HG03432 (cell line): Measurements from ENCODE around the gene NLRP3.
A peak's percentile ranks its signal among the peaks of the same experiment; 100 is the strongest.
"Not testable (repeated sequence)": the region's sequence is repeated elsewhere in the genome, so short reads cannot be mapped to it uniquely, and the experiment has no call there.

Experiments used
- ATAC-seq: cut with Tn5 transposase; IDR thresholded peaks from one replicate; pipeline ENCODE4 v1.9.1; 2021; ENCODE audit warnings: mild to moderate bottlenecking, moderate library complexity; ENCODE audit not compliant: unreplicated experiment

NLRP3 gene

DNA sequence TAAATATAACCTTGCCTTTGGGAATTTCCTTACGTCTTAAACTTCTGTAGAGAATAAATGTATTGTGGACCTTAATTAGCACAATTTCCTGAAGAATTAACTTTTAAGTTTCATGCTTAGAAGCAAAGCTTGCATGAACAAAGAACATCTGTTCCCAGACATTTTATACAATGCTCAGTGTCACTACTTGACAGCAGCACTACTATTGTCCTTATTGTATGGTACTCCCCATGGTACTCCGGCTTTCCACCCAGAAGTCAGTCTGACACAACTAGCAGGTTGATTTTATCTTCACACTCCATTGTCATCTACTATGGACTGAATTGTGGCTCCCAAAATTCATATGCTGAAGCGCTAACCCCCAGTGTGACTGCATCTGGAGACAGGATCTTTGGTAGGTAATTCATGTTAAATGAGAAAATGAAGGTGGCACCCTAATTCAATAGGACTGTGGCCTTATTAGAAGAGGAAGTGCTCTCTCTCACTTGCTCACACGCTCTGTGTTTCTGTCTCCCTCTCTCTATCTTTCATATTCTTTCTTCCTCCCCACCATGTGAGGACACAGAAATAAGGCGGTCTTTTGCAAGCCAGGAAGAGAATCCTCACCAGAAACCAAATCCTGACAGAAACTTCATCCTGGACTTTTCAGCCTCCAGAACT lies 52.6 kb downstream of the NLRP3 start:
- no peak for ATAC-seq

DNA sequence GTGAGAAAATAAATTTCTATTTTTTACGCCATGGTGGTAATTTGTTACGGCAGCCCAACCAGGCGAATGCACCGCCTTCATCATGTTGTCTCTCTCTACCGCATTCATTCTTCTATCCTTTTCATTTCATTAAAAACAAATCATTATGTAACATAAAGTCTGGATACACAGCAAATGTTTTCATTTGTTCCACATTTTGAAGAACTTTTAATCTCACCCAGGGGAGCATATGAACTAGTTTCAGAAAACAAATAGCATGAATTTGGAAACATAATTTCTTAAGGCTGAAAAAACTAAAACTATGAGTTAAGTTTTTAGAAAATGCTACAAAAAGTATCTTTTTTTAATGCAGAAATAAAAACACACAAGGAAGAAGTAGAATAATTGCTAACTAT lies 53.2 kb downstream of the NLRP3 start:
- ATAC-seq: no peak

DNA sequence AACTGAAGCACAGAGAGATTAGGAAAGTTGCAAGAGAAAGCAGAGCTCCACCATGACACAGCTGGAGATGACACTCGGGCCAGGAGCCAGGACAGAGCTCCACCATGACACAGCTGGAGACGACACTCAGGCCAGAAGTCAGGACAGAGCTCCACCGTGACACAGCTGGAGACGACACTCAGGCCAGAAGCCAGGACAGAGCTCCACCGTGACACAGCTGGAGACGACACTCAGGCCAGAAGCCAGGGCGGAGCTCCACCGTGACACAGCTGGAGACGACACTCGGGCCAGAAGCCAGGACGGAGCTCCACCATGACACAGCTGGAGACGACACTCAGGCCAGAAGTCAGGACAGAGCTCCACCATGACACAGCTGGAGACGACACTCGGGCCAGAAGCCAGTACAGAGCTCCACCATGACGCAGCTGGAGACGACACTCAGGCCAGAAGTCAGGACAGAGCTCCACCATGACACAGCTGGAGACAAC lies 55.0 kb downstream of the NLRP3 start:
- not testable (repeated sequence) for ATAC-seq

DNA sequence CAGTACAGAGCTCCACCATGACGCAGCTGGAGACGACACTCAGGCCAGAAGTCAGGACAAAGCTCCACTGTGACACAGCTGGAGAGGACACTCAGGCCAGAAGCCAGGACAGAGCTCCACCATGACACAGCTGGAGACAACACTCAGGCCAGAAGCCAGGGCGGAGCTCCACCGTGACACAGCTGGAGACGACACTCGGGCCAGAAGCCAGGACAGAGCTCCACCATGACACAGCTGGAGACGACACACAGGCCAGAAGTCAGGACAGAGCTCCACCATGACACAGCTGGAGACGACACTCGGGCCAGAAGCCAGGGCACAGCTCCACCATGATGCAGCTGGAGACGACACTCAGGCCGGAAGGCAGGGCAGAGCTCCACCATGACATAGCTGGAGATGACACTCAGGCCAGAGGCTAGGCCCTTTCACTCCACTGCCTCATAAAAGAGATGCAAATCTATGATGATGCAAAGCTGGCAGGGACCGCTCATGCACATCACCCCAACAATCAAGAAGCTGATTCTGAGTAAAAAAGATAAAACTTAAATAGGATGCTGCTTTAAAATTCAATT lies 55.6 kb downstream of the NLRP3 start:
- no peak for ATAC-seq

DNA sequence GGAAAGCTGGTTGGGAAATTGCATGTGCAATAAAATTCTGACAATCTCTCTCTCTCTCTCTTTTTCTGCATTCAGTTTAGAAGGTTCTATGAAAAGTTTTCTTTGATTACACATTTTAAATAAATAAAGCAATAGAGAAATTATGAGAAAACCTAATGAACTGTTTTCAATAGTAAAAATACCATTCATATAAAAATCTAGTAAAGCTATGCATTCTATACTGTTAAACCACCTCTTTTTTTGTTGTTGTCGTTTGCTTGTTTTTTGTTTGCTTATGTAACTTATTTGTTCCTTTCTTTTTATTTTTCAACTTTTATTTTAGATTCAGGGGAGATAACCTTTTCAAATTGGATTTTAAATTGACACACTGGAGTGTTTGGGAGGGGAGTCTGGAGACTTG lies 56.1 kb downstream of the NLRP3 start:
- ATAC-seq: no peak

DNA sequence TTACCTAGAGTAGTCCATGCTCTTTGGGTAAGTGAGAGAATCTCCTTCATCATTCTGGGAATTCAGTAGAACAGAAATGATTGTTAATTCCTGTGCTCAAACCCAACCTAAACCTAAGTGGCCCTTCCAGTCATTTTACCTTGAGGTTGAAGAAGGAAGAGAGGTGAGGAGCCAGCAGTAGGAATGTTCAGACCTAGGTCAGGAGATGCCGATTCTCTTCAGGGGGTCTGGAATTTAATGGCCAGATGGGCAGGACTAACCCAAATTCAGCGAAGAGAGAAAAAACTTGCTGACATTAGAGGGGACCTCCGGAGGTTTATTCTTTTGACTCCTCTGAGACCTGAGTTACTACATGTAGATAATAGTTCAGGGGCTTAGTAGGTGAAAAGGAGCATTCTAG lies 58.4 kb downstream of the NLRP3 start:
- ATAC-seq: no peak

DNA sequence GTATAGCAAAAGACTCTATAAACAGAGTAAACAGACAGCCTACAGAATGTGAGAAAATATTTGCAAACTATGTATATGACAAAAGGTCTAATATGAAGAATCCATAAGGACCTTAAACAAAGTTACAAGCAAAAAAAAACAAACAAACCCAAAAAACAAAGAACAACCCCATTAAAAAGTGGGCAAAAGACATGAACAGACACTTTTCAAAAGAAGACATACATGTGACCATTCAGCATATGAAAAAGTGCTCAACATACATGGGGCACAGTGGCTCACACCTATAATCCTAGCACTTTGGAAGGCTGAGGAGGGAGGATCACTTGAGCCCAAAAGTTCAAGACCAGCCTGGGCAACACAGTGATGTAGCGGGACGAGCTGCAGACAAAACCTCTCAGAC lies 59.8 kb downstream of the NLRP3 start:
- no peak for ATAC-seq

DNA sequence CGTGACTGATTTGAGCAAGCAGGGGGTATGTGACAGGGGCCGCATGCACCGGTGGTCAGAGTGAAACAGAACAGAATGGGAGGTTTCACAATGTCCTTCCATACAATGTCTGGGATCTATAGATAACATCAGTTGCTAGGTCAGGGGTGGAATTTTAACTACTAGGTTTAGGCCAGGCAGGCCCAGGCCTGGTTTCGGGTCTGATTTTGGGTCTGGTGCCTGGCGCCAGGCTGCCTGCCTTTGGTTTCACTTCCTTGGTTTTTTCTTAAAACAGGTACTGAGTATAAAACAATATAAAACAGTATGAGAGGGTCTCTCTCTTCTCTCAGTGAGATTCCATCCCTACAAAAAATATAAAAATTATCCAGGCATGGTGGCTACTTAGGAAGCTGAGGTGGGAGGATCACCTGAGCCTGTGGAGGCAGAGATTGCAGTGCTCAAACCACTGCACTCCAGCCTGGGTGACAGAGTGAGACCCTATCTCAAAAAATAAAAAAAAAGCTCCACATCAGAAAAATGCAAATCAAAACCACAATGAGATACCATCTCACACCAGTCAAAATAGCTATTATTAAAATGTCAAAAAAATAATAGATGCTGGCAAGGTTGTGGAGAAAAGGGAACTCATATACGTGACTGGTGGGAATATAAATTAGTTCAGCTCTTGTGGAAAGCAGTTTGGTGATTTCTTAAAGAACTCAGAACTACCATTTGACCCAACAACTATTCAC lies 60.5 kb downstream of the NLRP3 start:
- peak; percentile 58 for ATAC-seq

DNA sequence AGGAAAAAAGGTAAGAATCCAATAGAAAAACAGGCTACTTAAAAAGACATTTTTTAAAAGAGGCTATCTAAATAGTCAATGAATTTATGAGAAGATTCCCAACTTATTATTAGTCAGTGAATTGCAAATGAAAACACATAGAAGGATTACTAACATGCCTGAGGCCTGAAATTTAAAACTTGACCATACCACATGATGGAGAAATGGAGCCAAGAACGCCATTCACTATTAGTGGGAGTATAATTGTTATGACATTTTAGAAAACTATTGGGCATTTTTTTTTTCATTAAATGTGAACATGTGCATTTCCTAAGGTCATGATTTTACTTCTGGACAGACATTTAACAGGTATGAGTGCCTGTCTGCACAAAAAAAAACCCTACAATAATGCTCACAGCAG lies 66.8 kb downstream of the NLRP3 start:
- no peak for ATAC-seq

DNA sequence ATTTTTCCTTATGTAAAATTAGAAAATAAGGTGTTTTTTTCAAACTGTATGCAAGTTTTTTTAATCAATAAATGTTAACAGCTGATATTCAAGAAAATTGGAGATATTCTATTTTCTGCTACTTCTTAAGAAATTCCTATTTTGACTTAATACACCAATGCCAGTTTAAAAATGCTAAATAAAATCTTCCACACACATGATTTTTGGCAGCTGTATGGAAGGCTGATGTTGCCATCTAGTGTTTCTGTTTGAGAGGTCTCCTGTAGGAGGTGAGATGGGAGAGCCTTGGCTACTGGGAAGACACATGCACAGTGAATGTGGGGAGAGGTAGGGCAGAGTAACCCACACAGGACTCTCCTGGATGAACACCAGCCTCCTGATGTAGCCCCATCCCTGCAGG lies 71.1 kb downstream of the NLRP3 start:
- ATAC-seq: peak; percentile 84

DNA sequence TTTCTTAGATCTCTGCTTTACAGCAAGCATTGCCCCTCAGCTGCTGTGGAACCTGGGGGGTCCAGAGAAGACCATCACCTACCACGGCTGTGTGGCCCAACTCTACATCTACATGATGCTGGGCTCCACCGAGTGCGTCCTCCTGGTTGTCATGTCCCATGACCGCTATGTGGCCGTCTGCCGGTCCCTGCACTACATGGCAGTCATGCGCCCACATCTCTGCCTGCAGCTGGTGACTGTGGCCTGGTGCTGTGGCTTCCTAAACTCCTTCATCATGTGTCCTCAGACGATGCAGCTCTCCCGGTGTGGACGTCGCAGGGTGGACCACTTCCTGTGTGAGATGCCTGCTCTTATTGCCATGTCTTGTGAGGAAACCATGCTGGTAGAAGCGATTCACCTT lies 75.4 kb downstream of the NLRP3 start:
- no peak for ATAC-seq

DNA sequence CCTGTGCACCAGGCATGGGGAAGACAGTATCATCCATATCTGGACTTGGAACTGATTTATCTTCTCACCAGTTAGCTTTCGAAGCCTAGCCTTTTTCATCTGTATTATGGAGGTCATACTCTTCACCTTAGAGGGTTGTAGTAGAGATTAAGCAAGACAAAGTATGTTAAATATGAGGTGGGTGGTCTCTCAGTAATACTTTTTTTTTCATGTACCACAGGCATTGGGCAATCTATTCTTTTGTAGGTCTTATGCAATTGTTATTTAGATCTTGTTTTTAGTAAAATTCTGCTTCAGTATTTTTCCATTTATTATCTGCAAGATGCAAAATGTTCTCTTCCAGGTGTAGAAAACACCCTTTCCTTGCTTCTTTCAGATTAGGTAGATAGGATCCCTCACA lies 77.1 kb downstream of the NLRP3 start:
- no peak for ATAC-seq

DNA sequence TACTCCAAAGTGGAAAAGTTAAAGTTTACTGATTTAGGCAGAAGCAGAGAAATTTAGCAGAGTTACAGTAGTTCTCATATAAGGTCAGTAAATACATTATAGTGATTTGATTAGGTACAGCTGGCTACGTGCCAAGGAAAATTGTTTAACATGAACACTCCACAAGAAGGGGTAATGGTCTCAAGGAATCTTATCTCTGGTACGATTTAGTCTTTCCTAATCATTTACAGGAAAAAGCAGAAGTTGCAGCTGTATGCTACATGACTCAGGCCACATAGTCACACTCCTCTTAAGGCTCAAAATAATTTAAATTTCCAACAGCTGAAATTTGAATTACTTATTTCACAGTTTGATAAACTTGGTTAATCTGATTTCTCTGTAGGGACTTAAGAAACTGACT lies 78.8 kb downstream of the NLRP3 start:
- ATAC-seq: no peak

DNA sequence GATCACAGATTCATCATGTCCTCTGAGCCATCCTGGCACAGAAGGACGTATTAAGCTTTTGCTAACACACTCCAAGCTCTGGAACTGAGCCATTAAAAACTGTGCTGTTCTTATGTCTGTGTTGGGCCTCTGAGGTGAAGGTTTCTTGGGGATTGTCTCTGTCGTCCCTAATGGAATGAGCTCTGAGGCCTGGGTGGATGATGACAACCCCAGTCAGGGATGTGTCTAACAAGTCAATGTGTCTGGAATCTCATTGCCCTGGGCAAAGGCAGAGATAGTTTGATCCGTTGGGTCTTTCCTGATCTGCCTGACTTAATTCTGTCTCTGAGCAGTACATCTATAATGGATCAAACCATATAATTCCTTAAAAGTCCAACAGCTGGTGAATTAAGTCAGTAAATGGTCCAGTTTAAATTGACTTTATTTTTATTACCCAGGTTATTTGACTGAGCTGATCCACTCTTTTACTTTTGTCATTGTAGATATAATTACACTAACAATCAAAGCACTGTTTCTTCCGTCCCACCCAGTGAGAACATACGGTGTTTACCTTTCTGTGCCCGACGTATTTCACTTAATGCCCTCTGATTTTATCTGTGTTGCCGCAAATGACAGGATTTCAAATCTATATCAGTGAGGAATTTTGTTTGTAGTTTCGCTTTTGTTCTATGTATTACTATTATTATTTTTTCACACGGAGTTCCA lies 80.8 kb downstream of the NLRP3 start:
- no peak for ATAC-seq
